Measurements from ENCODE around the gene RC3H1.
"Not testable (repeated sequence)": the region's sequence is repeated elsewhere in the genome, so short reads cannot be mapped to it uniquely, and the experiment has no call there.

The RC3H1 gene

GRCh38 chr1:174021591-174022079 lies 522 bp downstream of the RC3H1 start:
- peak; percentile 64 for DNase-seq (ENCODE audit: low read depth)

DNA sequence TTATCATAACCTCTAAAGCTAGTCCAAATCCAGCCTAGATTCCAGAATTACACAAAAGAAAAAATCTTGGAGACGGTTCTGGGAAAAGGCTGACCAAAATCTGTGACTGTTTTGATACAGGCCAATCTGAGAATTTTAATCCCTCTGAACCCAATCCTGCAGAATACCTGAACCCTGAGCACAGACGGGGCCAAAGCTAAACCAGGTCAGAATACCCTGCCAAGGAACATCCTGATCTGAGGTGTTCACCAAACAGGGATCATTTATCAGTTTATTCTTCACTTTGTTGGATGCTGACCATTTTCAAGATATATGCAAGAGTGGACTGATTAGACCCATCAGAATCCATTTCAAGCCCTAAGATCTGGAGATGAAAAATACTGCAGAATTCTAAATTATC lies 3.6 kb downstream of the RC3H1 start:
- DNase-seq (ENCODE audit: low read depth): no peak

GRCh38 chr1:174017231-174017970 lies 4.8 kb downstream of the RC3H1 start:
- DNase-seq (ENCODE audit: low read depth): peak; percentile 37

GRCh38 chr1:174013864-174014418 lies 8.2 kb downstream of the RC3H1 start:
- DNase-seq (ENCODE audit: low read depth): no peak

GRCh38 chr1:174008979-174009378 lies 13.2 kb downstream of the RC3H1 start:
- DNase-seq (ENCODE audit: low read depth): peak; percentile 51

DNA sequence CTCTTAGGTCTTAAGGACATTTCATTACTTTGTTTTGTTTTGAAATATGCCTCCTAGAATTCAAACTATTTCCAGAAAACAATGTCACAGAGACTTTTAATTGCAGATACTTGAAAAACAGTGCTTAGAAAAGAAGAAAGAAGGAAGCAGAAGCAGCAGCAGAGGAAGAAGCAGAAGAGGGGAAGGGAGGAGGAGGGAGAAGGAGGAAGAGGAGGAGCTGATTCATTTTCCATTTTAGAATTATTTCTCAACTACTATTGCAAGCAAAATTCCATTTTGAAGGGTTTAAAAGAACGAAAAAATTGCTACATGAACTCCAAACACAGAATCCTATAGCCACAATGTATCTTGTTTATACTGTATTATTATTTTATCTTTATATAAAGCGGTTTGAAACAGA lies 13.9 kb downstream of the RC3H1 start:
- DNase-seq (ENCODE audit: low read depth): no peak

- DNase-seq (ENCODE audit: low read depth): peak; percentile 22
These were observed 14.3 kb downstream of the RC3H1 start for GRCh38 chr1:174007851-174008250.

DNA sequence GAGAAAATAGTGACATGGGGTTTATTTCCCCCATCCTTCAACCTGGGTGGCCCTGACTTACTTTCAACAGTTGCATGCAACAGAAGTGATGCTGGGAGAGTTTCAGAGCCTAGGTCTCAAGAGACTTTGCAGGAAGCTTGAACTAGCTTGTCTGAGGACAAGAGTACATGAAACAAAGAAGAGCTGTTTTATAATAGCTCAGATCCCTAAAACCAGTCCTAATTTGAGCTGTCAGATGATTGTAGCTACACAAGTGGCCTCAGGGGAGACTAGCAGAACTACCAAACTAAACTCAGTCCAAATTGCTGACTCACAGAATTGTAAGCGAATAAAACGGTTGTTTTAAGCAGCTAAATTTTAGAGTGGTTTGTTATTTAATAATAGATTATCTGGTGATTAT lies 17.1 kb downstream of the RC3H1 start:
- no peak for DNase-seq (ENCODE audit: low read depth)

- DNase-seq (ENCODE audit: low read depth): no peak
These were observed 18.3 kb downstream of the RC3H1 start for GRCh38 chr1:174003867-174004266.

GRCh38 chr1:174001573-174001972 lies 20.6 kb downstream of the RC3H1 start:
- no peak for DNase-seq (ENCODE audit: low read depth)

- peak; percentile 59 for DNase-seq (ENCODE audit: low read depth)
These were observed 21.8 kb downstream of the RC3H1 start for GRCh38 chr1:174000371-174000770.

DNA sequence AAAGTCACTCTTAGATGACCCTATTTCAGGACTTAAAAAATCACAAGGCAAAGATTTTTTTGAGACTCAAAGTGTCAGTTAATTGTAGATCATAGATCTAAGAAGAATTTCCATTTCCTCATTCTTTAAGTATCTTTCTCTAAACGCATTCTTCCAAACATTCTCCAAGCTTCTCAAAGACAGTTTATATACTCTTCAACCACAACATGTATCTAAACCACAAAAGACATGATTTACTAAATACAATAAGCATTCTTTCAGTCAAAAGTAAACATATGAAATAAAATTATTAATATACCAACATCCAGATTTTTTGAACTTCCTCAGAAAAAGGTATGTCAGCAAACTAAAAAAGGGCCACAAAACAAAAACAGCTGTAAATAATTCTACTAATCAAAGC lies 24.4 kb downstream of the RC3H1 start:
- peak; percentile 79 for DNase-seq (ENCODE audit: low read depth)

DNA sequence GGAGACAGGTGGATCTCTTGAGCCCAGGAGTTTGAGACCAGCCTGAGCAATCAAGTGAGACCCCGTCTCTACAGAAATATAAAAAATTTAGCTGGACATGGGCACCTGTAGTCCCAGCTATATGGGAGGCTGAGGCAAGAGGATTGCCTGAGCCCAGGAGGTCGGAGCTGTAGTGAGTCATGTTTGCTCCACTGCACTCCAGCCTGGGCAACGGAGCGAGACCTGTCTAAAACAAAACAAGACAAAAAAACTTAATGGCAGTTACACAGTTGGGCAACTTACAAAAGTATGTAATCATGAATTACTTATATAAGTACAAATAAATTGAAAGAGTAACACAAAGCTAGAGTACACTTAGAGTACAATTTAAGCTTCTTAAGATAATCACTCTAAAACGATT lies 25.2 kb downstream of the RC3H1 start:
- peak; percentile 44 for DNase-seq (ENCODE audit: low read depth)

GRCh38 chr1:173995475-173995874 lies 26.7 kb downstream of the RC3H1 start:
- no peak for DNase-seq (ENCODE audit: low read depth)

DNA sequence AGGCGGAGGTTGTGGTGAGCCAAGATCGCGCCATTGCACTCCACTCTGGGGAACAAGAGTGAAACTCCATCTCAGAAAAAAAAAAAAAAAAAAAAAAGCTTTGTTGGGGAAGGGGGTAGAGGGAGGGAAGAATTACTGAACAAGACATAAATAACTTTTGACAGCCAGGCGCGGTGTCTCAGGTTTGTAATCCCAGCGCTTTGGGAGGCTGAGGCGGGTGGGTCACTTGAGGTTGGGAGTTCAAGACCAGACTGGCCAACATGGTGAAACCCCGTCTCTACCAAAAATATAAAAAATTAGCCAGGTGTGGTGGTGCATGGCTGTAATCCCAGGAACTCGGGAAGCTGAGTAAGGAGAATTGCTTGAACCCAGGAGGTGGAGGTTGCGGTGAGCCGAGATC lies 28.2 kb downstream of the RC3H1 start:
- not testable (repeated sequence) for DNase-seq (ENCODE audit: low read depth)

DNA sequence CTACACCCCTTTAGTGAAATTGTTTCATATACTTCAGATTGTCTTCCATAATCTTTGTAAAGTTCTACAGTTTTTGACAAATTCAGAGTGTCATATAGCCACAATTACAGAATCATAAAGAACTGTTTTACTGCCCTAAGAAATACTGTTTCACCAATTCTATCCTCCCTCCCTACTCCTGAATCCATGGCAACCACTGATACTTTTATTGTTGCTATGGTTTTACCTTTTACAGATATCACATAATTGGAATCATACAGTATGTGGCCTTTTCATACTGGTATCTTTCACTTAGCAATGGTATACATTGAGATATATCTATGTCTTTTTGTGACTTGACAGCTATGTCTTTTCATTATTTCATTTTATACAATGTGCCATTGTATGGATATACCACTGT lies 34.1 kb downstream of the RC3H1 start:
- no peak for DNase-seq (ENCODE audit: low read depth)

- no peak for DNase-seq (ENCODE audit: low read depth)
These were observed 35.2 kb downstream of the RC3H1 start for GRCh38 chr1:173986951-173987350.

- no peak for DNase-seq (ENCODE audit: low read depth)
These were observed 51.9 kb downstream of the RC3H1 start for GRCh38 chr1:173970252-173970651.

GRCh38 chr1:173965896-173966295 lies 56.3 kb downstream of the RC3H1 start:
- not testable (repeated sequence) for DNase-seq (ENCODE audit: low read depth)

GRCh38 chr1:173963477-173963876 lies 58.7 kb downstream of the RC3H1 start:
- no peak for DNase-seq (ENCODE audit: low read depth)

DNA sequence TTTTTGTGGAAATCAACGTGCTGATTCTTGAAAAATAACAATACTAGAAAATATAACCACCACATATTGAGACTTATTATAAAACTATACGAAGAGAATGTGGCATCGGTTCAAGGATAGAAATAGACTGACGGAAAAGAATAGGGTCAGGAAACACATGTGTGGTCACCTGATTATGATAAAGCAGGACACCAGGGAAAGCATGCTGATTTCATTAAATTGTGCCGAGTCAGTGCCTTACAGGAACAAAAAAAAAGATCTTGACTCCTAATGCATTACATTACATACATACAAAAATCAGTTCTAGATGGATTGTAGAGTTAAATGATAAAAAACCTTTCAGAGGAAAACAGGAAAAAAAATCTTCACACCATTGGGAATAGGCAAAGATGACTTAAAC lies 61.5 kb downstream of the RC3H1 start:
- DNase-seq (ENCODE audit: low read depth): no peak

DNA sequence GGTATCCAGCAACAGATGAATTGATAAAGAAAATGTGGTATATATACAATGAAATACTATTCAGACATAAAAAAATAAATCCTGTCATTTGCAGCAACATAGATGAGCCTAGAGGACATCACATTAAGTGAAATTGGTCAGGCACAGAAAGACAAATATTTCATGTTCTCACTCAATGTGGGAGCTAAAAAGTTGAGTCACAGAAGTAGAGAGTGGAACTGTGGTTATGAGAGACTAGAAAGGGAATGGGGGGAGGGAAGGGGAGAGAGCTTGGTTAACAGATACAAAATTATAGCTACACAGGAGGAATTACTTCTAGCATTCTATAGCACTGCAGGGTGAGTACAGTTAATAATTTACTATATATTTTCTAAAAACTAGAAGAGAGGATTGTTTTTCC lies 68.0 kb downstream of the RC3H1 start:
- peak; percentile 53 for DNase-seq (ENCODE audit: low read depth)

- DNase-seq (ENCODE audit: low read depth): no peak
These were observed 73.6 kb downstream of the RC3H1 start for GRCh38 chr1:173948594-173948993.

DNA sequence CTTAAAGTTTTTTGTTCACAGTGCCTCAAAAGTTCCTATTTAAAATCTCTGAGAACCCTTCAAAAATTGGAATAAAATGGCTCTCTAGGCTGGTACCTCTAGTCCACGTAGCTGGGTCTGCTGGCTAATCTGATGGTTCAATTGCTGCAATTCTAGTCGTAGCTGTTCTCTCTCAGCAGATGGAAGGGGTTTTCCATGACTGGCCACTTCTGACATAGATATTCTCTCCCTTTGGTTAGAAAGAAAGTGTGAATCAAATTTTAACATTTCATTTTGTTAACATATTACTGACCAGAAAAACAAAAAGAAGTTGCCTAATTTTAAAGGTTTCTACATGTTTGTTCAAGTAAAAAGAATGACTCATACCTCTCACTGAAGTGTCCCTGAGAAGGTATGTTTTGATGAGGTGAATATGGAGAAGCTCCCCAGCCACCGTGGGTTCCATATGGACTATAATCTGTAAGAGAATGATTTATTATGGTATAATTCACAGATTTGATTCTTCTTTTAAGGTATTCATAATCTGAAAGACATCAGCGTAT lies 75.7 kb downstream of the RC3H1 start:
- DNase-seq (ENCODE audit: low read depth): peak; percentile 39

All from iris pigment epithelial cell (primary cell).